HG03103 (cell line): ENCODE data around the gene WRNIP1.
"Not testable (repeated sequence)": the region's sequence is repeated elsewhere in the genome, so short reads cannot be mapped to it uniquely, and the experiment has no call there.

Experiments used
- ATAC-seq: cut with Tn5 transposase; IDR thresholded peaks from one replicate; pipeline ENCODE4 v1.9.1; 2021; ENCODE audit warnings: low read depth; ENCODE audit not compliant: unreplicated experiment

WRNIP1 gene

GRCh38 chr6:2782825-2783187, 17.6 kb downstream of the WRNIP1 start:
- ATAC-seq: no peak

GRCh38 chr6:2783188-2783963, 18.2 kb downstream of the WRNIP1 start:
- ATAC-seq: no peak

- ATAC-seq: no peak
Observed at GRCh38 chr6:2784061-2784460, 18.9 kb downstream of the WRNIP1 start.

- ATAC-seq: no peak
Observed at GRCh38 chr6:2784930-2785329, 19.7 kb downstream of the WRNIP1 start.

GRCh38 chr6:2786269-2786668, 21.1 kb downstream of the WRNIP1 start:
- no peak for ATAC-seq

- no peak for ATAC-seq
Observed at GRCh38 chr6:2790588-2791449, 25.6 kb downstream of the WRNIP1 start.

GRCh38 chr6:2791450-2791974, 26.3 kb downstream of the WRNIP1 start:
- no peak for ATAC-seq

GRCh38 chr6:2792330-2793110, 27.3 kb downstream of the WRNIP1 start:
- ATAC-seq: no peak

- no peak for ATAC-seq
Observed at GRCh38 chr6:2793534-2794151, 28.4 kb downstream of the WRNIP1 start.

- ATAC-seq: no peak
Observed at GRCh38 chr6:2794171-2794730, 29.1 kb downstream of the WRNIP1 start.

- ATAC-seq: no peak
Observed at GRCh38 chr6:2795162-2795561, 30.0 kb downstream of the WRNIP1 start.

- ATAC-seq: no peak
Observed at GRCh38 chr6:2795956-2796355, 30.8 kb downstream of the WRNIP1 start.

- no peak for ATAC-seq
Observed at GRCh38 chr6:2796861-2797260, 31.7 kb downstream of the WRNIP1 start.

- no peak for ATAC-seq
Observed at GRCh38 chr6:2797564-2798031, 32.4 kb downstream of the WRNIP1 start.

- no peak for ATAC-seq
Observed at GRCh38 chr6:2798586-2799134, 33.5 kb downstream of the WRNIP1 start.

GRCh38 chr6:2799936-2800527, 34.8 kb downstream of the WRNIP1 start:
- ATAC-seq: no peak

GRCh38 chr6:2800552-2801316, 35.5 kb downstream of the WRNIP1 start:
- no peak for ATAC-seq

- not testable (repeated sequence) for ATAC-seq
Observed at GRCh38 chr6:2801687-2802086, 36.5 kb downstream of the WRNIP1 start.
